CD4-positive, alpha-beta T cell treated with Interleukin-17A for 4 hours (primary cell): ENCODE measurements around the gene FBLN2.
"Not testable (repeated sequence)": the region's sequence is repeated elsewhere in the genome, so short reads cannot be mapped to it uniquely, and the experiment has no call there.

Experiments used
- DNase-seq: peaks from one replicate; pipeline ENCODE4 v3.0.0-alpha.2; 2020; ENCODE audit warnings: mixed read lengths

The FBLN2 gene

DNA sequence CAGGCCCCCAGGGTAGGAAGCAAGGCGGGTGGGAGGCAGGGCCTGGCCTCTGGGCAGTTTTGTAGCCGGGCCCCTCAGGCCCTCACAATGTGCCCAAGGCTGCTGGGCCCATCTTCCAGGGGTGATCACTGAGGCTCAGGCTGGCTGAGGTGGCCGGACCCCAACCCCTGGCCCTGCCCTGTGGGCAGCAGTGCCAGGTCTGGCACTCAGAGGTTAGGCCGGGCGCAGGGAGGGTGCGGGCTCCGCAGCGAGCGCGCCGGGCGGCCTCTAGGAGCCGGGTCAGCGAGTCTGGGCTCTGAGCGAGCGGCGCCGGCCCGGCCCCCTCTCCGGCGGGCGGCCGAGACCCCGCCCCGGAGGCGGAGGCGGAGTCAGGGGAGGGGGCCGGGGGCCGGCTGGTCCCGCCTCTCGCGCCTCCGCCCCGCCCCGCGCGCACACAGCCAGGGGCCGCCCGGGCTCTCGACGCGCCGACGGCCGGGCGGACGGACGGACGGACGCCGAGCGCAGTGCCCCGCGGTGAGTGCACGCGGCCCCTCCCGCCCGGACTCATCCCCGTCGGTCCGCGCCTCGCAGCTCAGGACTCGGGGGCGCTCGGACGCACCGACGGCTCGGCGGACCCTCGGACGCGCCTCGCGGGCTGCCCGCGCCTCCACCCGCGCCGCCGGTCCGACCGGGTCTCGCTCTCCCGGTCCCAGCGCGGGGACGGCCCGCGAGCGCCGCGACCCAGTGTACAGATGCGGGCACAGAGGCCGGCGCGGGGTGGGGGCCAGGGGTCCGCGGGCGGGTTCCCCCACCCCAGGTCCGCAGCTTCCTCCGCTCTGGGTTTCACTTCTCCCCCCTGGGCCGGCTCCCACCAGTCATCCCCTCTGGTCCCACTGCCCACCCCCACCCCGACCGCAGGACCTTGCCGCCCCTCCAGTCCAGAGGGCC is at the start of gene FBLN2:
Gene FBLN2 (plus strand): TSS at position 430 of the 927 bp plus-strand sequence. CDS start 21,231 bp downstream, outside the sequence.
- DNase-seq, result peak; percentile 56

DNA sequence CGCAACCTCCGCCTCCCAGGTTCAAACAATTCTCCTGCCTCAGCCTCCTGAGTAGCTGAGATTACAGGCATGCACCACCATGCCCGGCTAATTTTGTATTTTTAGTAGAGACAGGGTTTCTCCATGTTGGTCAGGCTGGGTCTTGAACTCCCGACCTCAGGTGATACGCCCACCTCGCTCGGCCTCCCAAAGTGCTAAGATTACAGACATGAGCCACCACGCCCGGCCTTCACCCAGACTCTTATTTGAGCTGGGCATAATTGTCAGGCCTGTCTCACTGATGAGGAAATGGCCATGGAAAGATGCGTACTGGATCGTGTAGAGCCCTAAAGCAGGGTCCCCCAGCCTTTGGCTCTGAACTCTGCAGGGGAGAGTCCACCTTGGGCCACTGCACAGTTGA is 49.7 kb upstream of the FBLN2 start:
- not testable (repeated sequence) for DNase-seq

DNA sequence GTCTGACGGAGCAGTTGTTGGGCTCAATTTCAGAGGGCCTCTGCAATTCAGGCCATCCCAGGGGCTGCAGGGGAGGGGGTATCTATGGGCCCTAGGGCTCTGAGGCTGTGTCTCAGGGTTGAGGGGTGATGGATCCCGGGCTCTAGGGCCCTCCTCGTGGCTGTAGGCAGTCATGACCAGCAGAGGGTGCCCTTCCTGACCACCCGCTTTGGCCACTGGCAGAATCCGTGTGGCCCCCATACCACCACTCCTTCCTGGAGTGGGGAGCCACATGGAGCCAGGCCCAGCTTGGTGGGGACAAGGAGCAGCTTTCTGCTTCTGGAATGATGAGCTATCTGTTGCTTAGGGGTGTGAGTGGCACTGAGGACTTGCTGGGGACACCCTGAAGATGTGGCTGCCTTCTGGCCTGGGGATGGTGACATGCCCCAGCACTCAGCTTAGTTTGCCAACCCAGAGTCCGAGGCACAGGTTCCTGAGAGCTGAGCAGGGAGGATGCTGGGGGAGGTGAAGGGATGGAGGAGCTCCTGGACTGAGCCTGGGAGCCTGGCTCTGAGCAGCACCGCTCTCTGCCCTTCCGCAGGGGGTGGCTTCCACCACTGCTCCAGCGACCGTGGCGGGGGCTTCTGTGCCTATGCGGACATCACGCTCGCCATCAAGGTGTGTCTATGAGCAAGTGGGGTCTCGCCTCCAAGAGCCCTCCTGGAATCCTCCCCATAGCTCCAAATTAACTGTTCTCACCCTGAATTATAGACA is 48.6 kb upstream of the FBLN2 start:
- no peak for DNase-seq

DNA sequence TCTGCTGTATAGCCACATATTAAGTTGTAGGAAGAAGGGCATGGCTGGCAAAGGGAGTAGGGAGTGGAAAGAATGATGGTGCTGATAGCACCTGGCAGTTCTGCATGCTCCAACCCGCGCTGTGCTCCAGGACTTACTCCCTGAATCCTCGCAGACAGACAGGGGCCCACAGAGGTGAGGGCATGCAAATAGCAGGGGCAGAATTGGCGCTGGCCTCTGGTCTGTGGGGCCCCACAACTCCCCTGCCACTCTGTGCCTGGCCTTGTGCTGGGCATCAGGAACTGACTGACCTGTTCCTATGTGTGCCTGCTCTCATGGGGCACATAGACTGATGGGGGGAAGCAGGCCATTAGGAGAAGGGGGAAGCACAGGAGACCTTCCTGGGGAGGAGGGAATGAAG is 47.9 kb upstream of the FBLN2 start:
- DNase-seq, result no peak

DNA sequence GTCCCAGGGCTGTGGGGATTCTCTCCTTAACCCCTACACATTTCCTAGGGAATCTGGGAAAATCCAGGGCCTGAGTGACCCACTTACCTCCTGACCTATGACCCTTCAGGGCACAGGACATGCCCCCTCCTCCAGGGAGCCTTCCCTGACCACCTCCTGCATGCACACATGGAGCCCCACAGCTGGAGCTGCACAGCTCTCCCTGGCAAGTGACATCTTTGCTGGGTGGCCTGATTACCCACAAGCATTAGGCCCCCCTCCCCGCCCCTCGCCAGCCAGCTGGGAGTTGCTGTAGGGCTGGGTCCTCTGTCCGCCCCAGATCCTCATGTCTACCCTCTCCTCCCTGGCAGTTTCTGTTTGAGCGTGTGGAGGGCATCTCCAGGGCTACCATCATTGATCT is 47.4 kb upstream of the FBLN2 start:
- no peak for DNase-seq

DNA sequence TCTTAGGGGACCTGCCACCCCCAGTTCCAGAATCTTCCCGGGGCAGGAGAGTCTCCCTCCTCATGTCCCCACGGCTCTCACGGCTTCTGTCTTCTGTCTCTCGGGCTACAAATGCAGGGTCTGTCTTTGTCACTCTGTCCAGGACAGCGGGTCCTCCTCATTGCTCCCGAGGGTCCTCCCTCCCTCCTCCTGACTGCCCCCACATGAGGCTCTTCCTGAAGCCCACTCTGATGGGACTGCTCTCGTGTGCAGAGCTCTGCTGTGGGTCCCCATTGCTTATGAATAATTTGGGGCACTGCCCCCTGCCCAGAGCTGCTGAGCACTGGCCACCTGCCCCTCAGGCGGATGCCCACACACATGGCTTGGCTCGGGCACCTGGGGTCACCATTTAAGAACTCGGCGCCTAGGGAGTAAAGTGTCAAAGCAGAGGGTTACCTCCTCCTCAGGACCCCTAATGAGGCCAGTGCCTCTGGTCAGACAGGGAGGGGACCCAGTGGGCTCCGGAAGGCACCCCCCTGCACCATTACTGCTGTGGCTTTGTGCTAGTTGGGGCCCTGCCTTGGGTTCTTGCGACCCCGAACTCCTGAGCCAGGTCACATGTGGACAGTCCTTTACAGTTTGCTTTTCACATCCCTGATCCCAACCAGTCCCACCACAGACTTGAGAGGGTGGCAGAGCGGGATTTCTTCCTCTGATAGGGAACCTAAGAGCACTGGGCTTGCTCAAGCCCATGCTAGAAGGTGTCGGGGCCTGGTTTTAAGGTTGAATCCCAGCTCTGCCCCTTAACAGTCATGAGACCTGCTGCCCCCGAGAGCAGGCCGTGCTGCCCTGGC is 46.8 kb upstream of the FBLN2 start:
- no peak for DNase-seq

DNA sequence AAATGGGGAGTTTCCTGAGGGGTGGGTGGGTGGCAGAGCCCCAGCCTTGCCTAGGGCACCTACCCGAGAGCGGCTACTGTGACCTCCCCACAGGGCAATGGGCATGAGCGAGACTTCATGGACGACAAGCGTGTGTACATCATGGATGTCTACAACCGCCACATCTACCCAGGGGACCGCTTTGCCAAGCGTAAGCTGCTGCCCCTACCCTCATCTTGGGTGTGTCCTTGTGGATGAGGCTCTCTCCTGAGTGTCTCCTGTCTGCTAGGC is 46.2 kb upstream of the FBLN2 start:
- DNase-seq, result no peak

DNA sequence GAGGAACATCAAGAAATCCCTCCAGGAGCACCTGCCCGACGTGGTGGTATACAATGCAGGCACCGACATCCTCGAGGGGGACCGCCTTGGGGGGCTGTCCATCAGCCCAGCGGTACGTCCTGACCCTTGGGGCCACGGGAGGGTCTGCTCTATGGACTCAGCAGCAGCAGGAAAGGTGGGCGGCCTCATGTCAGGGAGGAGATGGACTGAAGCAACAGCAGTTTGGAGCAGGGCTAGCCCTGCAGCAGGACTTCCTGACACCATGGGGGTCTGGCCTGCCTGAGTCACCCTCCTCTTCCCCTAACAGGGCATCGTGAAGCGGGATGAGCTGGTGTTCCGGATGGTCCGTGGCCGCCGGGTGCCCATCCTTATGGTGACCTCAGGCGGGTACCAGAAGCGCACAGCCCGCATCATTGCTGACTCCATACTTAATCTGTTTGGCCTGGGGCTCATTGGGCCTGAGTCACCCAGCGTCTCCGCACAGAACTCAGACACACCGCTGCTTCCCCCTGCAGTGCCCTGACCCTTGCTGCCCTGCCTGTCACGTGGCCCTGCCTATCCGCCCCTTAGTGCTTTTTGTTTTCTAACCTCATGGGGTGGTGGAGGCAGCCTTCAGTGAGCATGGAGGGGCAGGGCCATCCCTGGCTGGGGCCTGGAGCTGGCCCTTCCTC is 44.6 kb upstream of the FBLN2 start:
- no peak for DNase-seq

DNA sequence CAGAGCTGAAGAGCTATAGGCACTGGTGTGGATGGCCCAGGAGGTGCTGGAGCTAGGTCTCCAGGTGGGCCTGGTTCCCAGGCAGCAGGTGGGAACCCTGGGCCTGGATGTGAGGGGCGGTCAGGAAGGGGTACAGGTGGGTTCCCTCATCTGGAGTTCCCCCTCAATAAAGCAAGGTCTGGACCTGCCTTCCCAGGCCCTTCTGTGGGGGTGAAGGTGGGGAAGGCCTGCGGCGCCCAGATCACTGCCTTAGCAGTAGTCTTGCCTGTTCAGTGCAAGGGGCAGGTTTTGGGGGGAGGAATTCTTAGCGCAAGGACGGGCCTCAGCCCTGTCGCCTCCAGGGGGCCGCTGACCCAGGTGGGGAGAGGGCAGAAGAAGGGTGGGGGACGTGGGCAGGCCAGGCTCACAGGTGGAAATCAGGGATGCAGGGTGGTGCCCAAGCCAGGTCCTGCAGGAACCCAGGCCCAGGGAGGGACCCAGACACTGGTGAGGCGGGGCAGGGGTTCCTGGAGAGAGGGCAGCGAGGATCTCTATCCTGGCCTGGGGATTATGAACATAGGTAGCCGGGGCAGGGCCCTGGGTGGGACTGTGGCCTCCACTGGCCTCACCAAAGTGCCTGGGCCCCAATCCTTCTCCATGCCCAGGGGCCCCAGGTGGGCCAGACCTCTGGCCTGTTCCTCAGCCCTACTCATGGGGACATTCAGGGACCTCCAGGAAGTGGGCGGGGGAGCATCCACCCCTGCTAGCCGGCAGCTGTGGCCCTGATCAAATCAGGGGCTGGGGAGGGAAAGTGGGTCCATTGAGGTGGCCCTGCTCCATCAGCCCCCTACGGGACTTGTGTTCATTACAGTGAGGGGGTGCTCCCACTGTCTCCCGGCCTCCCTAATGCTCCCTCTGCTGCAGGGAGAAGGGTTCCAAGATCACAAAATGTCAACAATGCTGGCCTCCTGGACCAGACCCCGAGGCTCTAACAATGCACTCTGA is 43.5 kb upstream of the FBLN2 start:
- no peak for DNase-seq

DNA sequence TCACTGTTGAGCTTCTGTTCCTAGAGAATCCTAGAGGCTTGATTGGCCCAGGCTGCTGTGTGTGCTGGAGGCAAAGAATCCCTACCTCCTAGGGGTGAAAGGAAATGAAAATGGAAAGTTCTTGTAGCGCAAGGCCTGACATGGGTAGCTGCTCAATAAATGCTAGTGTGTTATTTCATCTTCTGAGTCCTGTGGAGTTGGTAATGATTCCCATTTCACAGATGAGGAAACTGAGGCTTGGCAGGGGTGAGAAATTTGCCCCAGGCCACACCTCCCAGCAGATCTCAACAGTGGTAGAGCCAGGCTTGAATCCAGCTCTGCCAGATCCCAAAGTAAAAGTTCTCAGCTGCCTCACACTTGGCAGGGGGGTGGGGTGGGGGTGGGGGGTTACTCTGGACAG is 42.7 kb upstream of the FBLN2 start:
- DNase-seq, result no peak

DNA sequence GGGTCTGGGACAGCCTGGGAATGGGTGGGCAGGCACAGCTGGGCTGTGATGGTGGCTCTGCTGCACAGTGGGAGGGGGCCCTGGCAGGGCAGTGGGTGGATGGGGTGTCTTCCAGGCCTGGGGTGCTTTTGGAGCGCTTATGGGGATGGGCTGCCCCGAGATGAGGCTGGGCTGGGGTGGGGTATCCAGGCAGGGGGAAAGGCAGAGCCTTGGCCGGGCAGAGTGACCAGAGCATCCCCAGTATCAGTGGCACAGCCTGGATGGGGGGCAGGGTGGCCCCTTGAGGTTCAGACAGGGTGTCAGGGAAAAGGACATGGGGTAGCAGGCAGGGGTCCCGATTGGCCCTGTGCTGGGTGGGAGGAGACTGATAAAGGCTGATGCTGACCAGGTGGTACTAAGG is 42.2 kb upstream of the FBLN2 start:
- no peak for DNase-seq

DNA sequence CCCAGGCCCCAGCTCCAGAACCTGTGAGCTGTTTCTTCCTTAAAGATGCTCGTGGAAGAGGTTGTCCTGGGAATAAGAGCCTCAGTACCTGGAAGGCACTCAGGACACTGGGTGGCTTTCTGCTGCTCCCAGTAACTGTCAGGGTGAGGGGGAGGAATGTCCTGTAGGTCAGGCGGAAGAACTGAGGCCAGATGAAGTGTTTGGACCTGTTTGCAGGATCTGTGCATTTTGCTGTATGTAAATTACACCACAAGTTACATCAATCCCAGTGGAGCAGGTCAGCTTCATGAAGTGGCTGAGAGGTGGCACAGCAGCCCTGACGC is 41.7 kb upstream of the FBLN2 start:
- no peak for DNase-seq

DNA sequence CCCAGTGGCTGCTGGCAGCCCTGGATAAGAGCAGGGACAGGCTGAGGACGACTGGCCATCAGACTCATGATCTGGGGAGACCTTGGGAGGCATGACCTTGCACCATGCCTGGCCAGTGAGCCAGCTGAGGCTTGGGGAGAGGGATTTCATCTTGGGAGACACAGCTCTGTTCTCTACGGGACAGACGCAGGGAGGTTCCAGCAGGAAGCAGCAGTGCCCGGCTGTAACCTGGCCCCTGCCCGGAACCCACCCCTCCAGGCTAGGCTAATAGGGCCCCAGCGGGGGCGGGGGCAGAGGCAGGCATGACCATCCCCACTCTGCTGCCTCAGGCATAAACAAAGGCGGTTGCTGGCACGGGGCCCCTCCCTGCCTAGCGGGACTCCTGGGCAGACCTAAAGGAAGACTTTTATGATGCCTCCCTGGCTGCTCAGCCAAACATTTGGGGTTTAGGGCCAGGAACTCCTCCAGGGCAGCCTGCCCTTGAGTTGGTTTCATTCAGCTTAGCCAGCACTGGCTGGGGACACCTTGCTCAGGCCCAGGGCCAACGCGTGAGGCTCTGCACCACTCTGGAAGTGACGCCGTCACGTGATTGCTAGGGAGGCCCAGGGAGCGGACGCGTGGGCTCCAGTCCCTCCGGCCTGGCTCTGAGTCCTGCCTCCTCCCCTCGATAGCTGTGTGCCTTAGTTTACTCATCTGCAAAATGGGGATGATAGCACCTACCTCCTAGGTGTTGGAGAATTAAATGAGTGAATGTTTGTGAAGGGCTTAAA is 41.2 kb upstream of the FBLN2 start:
- no peak for DNase-seq

DNA sequence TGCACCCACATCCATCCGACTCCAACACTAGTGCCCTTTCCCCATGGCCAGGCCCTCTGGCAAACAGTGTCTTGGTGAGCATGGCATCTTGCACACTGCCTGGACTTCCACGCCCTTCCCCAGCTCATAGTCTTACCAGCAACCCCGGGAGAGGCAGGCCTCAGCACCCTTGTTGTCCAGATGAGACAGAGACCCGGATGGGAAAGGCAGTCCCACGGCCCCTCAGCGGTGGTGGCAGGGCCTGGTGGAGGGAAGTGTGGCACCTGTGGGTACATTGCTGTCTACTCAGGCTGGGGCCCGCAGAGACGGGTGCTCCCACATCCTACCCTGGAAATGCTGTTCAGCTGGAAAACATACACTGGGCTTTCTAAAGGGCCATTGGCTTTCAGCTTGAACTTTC is 40.4 kb upstream of the FBLN2 start:
- DNase-seq, result no peak

DNA sequence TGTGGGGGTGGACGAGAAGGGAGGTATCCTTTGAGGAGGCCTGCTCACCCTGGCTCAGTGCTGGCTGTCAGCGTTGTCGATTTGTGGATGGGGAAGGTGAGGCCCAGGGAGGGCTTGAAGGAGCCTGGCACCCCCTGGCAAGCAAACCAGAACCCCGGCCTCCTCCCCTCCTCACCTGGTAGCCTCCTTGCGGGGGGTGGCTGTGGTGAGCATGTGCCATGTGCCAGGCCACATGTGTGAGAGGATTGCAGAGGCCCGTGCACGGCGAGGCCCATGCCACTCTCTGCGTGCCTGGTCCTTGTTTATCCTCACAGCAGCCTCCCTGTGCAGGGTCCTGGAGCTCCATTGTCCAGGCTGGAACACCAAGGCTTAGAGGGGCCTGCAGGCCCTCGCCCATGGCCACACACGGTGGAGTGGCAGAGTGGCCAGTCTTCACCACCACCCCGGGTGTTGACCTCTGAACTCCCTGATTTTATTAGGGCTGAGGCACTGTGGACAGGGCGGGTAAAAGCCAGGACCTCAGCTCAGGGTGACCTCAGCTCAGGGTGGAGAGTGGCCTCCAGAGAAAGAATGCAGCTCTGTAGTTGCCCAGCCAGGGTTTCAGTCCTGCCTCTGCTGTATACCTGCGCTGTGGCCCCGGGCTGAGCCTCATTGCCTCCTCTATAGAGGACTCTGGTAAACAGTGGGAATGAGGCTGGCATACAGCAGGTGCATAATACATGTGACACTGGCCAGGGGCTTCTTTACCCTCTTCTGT is 39.7 kb upstream of the FBLN2 start:
- no peak for DNase-seq

DNA sequence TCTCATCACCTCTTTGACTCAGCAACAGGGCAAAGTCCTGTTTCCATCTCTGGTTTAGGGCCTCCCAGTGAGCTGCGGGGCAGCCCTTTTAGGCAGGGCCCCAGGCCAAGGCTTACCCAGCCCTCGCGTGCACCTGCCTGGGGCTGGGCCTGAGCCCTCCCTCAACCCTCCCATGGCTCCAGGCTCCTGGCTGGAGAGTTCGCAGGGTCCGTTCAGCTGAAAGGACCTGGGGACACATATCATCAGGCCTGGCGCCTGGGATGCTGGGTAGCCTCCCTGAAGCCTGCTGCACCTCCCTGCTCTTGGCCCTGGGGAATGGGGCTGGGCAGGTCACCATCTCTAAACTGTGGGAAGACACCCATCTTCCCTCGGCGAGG is 39.1 kb upstream of the FBLN2 start:
- DNase-seq, result no peak

DNA sequence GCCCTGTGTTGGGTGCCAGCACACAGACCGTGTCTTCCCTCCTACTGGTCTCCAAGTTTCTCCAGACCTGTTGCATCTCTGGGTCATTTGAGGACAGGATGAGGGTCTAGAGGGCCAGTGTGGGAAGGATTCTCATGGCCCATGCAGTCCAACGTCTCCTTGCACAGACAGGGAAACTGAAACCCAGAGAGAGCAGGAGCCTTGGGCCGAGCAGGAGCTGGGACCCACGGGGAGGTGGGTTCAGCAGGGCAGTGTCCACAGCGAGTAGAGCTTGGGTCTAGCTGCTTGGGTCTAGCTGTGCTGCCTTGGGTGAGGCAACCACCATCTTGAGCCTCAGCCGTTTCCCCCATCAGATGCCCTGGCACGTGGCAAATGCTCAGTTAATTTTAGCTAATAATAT is 36.5 kb upstream of the FBLN2 start:
- DNase-seq, result no peak

DNA sequence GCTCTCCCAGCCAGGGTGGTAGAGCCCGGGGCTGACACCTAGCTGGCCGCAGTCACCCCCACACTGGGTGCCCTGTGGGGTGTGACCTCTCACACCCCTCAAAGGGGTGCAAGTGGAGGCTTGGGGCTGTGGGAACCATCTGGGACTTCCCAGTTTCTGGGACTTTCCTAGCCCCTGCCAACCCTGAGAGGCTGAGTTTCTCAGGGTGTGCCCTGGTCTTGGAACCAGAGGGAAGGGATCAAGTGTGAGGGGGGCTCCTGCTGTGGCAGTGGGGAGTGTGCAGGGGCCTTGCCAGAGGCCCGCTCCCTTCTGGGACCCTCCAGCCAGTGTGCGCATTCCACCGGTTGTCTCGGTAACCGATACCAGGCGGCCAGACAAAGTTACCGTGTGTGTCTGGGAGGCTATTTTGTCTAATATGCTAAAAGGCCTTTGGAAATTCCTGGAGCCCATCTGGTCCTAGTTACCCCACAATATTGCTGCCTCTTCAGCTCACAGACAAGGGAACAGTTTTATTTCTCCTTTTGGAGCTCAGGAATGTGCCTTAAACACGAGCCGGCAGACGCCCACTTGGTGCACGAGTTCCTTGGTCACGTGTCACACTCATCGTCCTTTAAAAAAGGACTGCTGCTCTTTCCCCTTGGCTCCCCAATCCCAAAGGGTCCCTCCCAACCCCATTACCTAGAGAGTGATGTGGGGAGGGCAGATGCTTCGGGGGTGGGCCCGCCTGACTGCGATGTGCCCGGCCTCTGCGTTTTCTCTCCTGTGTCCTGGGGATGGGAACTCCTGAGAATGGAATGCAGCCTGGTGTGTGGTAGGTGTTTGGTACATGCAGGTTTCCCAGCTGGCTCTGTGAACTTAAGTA is 35.6 kb upstream of the FBLN2 start:
- DNase-seq, result no peak

DNA sequence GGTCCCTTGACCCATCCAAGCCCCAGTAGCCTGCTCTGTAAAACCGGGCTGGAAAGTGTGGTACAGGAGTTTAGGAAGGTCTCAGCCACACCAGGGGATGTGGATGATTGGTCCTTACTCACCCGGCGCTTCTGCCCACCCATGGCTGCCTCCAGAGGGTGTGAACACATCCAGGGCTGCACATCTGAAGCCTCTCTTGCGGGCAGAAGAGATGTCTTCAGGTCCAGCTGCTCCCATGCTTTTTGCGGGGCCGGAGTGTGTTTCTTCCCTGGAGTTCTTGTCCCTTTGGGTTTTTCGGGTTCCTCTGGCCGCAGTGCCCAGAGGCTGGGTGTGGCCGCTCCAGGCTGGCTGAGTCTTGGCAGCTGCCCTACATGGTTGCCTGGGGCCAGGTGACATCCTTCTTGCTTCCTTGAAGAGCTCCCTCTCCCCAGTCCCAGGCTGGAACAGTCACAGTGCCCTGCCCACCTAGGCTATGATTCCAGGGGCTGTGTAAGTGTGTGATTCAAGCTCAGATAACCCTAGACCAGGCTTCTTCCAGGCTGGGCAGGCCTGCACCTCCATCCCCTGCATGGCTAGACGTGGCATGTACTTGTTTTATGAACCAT is 34.9 kb upstream of the FBLN2 start:
- no peak for DNase-seq
